IMR-90 (cell line): ENCODE measurements around the gene SOCS6. TPM values are rescaled to one million over a fixed set of nuclear protein-coding genes. Genes with fewer than 3 reads are reported as not detected.

Experiments used
- ATAC-seq: fragments of 200-7000 bp; cut with Tn5 transposase; 2 replicates; pipeline ENCODE4 v1.9.1; 2020; ENCODE audit warnings: low read depth, mild to moderate bottlenecking, moderate library complexity
- BruUV-seq: library from RNA; stranded (reverse); fragments of 400-500 nt; replicated peaks from 2 replicates; lab custom pipeline; 2021; lab: Mats Ljungman, UMichigan
- CTCF ChIA-PET: fragments of 300-600 bp; formaldehyde crosslinking; extraction: SDS; loops from one replicate; lab custom pipeline; 2021; ENCODE audit warnings: antibody characterized with exemption; lab: Yijun Ruan, JAX
- POLR2A ChIA-PET: fragments of 300-600 bp; sonication (Branson Sonifier 250); formaldehyde crosslinking; loops from one replicate; lab custom pipeline; 2022; ENCODE audit warnings: antibody characterized with exemption; ENCODE audit not compliant: unreplicated experiment; lab: Charles Lee
- DNase-seq: peaks from one replicate; pipeline ENCODE4 v3.0.0; 2013
- H2AFZ ChIP-seq: replicated peaks from 2 replicates; pipeline ENCODE3; 2013; ENCODE audit warnings: low read length, mild to moderate bottlenecking; ENCODE audit not compliant: poor library complexity
- H2AK5ac ChIP-seq: 2 replicates; pipeline ENCODE4 v1.6.1; 2013; ENCODE audit warnings: low read depth, low read length, inconsistent platforms
- H2AK9ac ChIP-seq: replicated peaks from 2 replicates; pipeline ENCODE3; 2013; ENCODE audit warnings: mild to moderate bottlenecking, low read depth, low read length, moderate library complexity; ENCODE audit not compliant: poor library complexity
- H2BK120ac ChIP-seq: 2 replicates; pipeline ENCODE4 v1.6.1; 2013; ENCODE audit warnings: low read depth, low read length, inconsistent platforms
- H2BK15ac ChIP-seq: 3 replicates; pipeline ENCODE4 v1.6.1; 2013; ENCODE audit warnings: low read depth, low read length, inconsistent platforms
- H2BK20ac ChIP-seq: 2 replicates; pipeline ENCODE4 v1.6.1; 2013; ENCODE audit warnings: low read depth, mild to moderate bottlenecking, inconsistent platforms, low read length, moderate library complexity
- H2BK5ac ChIP-seq: 2 replicates; pipeline ENCODE4 v1.6.1; 2013; ENCODE audit warnings: mild to moderate bottlenecking, low read depth, low read length, inconsistent platforms; ENCODE audit not compliant: poor library complexity, severe bottlenecking
- H3K14ac ChIP-seq: replicated peaks from 2 replicates; pipeline ENCODE4 v1.6.1; 2013; ENCODE audit warnings: low read depth, low read length, inconsistent platforms
- H3K18ac ChIP-seq: 2 replicates; pipeline ENCODE4 v1.6.1; 2013; ENCODE audit warnings: low read depth, low read length, control low read depth
- H3K23ac ChIP-seq: 2 replicates; pipeline ENCODE4 v1.6.1; 2013; ENCODE audit warnings: low read depth, low read length, inconsistent platforms
- H3K27ac ChIP-seq: 2 replicates; pipeline ENCODE4 v1.5.1; 2013; ENCODE audit warnings: mild to moderate bottlenecking, control low read depth, low read length; ENCODE audit not compliant: insufficient read depth
- H3K27me3 ChIP-seq: 2 replicates; pipeline ENCODE4 v1.6.1; 2013; ENCODE audit warnings: low read length; ENCODE audit not compliant: control insufficient read depth, insufficient read depth
- H3K36me3 ChIP-seq: 2 replicates; pipeline ENCODE4 v1.6.1; 2013; ENCODE audit warnings: low read length, mixed read lengths; ENCODE audit not compliant: control insufficient read depth, insufficient read depth
- H3K4ac ChIP-seq: 2 replicates; pipeline ENCODE4 v1.6.1; 2013; ENCODE audit warnings: low read depth, low read length, inconsistent platforms
- H3K4me1 ChIP-seq: 2 replicates; pipeline ENCODE4 v1.6.1; 2013; ENCODE audit warnings: low read length, mixed read lengths; ENCODE audit not compliant: control insufficient read depth, insufficient read depth
- H3K4me2 ChIP-seq: 2 replicates; pipeline ENCODE4 v1.6.1; 2013; ENCODE audit warnings: low read depth, mild to moderate bottlenecking, control low read depth, low read length, moderate library complexity
- H3K4me3 ChIP-seq: 2 replicates; pipeline ENCODE4 v1.5.1; 2013; ENCODE audit warnings: low read depth, mild to moderate bottlenecking, control low read depth, low read length, moderate library complexity; ENCODE audit not compliant: insufficient read depth
- H3K56ac ChIP-seq: 2 replicates; pipeline ENCODE4 v1.6.1; 2013; ENCODE audit warnings: low read length, inconsistent platforms; ENCODE audit not compliant: insufficient read depth; ENCODE audit errors: extremely low read depth
- H3K79me1 ChIP-seq, 2 experiments: 2 replicates each; pipeline ENCODE4 v1.6.1; 2013; ENCODE audit warnings: low read length in 2 of 2, inconsistent platforms in 1 of 2, low read depth in 1 of 2
- H3K9ac ChIP-seq: 2 replicates; pipeline ENCODE4 v1.6.1; 2013; ENCODE audit warnings: low read depth, low read length, control low read depth
- H3K9me1 ChIP-seq: 2 replicates; pipeline ENCODE4 v1.6.1; 2013; ENCODE audit warnings: low read length, inconsistent platforms; ENCODE audit not compliant: insufficient read depth
- H3K9me3 ChIP-seq: 2 replicates; pipeline ENCODE4 v1.6.1; 2013; ENCODE audit warnings: low read length; ENCODE audit not compliant: control insufficient read depth, insufficient read depth
- H4K20me1 ChIP-seq: 2 replicates; pipeline ENCODE4 v1.6.1; 2013; ENCODE audit warnings: low read length, inconsistent platforms; ENCODE audit not compliant: insufficient read depth
- H4K5ac ChIP-seq: 2 replicates; pipeline ENCODE4 v1.6.1; 2013; ENCODE audit warnings: mild to moderate bottlenecking, low read depth, low read length, control low read depth
- H4K8ac ChIP-seq, 2 experiments: 2 replicates each; pipeline ENCODE4 v1.6.1; 2013; ENCODE audit warnings: low read depth in 2 of 2, low read length in 2 of 2, control low read depth in 1 of 2, inconsistent platforms in 1 of 2
- H4K91ac ChIP-seq: 2 replicates; pipeline ENCODE4 v1.6.1; 2013; ENCODE audit warnings: low read depth, low read length, inconsistent platforms; ENCODE audit not compliant: insufficient read depth
- BHLHE40 ChIP-seq: fragments of 150-350 bp; IDR thresholded peaks from 2 replicates; pipeline ENCODE4 v1.6.1; 2016; ENCODE audit warnings: mild to moderate bottlenecking, low read depth, low read length
- CEBPB ChIP-seq: IDR thresholded peaks from 2 replicates; pipeline ENCODE4 v1.6.1; 2012; ENCODE audit warnings: low read depth, low read length, improper control_type of control experiment
- CHD1 ChIP-seq: IDR thresholded peaks from 2 replicates; pipeline ENCODE4 v1.6.1; 2012; ENCODE audit warnings: low read depth, low read length, improper control_type of control experiment
- MAFK ChIP-seq: IDR thresholded peaks from 2 replicates; pipeline ENCODE4 v1.6.1; 2012; ENCODE audit warnings: low read depth, low read length, improper control_type of control experiment
- MAZ ChIP-seq: IDR thresholded peaks from 2 replicates; pipeline ENCODE4 v1.6.1; 2012; ENCODE audit warnings: low read depth, mild to moderate bottlenecking, low read length, improper control_type of control experiment, moderate library complexity, borderline replicate concordance
- MXI1 ChIP-seq: IDR thresholded peaks from 2 replicates; pipeline ENCODE4 v1.6.1; 2012; ENCODE audit warnings: low read depth, mild to moderate bottlenecking, low read length, moderate library complexity, borderline replicate concordance
- NFE2L2 ChIP-seq: fragments of 150-350 bp; IDR thresholded peaks from 2 replicates; pipeline ENCODE4 v1.6.1; 2016; ENCODE audit warnings: low read depth, mild to moderate bottlenecking, low read length
- POLR2A ChIP-seq: IDR thresholded peaks from 2 replicates; pipeline ENCODE4 v1.6.1; 2012; ENCODE audit warnings: mild to moderate bottlenecking, low read depth, low read length
- RAD21 ChIP-seq: IDR thresholded peaks from 2 replicates; pipeline ENCODE4 v1.6.1; 2012; ENCODE audit warnings: low read length, improper control_type of control experiment
- RCOR1 ChIP-seq: IDR thresholded peaks from 2 replicates; pipeline ENCODE4 v1.6.1; 2012; ENCODE audit warnings: mild to moderate bottlenecking, low read length, improper control_type of control experiment; ENCODE audit not compliant: insufficient replicate concordance
- WGBS, 2 experiments: methylation state at CpG; one replicate each; pipeline versions ENCODE4 v1.1.5 to v1.1.7; 2013; ENCODE audit warnings: missing lambda C conversion rate in 2 of 2; ENCODE audit not compliant: insufficient read length in 1 of 2; ENCODE audit errors: extremely low coverage in 2 of 2; 5-methylcytosine and 5-hydroxymethylcytosine counted together
- dilution Hi-C: fragments of 300-500 bp; cut with HindIII; formaldehyde crosslinking; loops from one replicate; pipeline ENCODE4 v1.14.3; 2018; ENCODE audit warnings: low sequenced_read_pairs; ENCODE audit not compliant: unreplicated experiment
- in situ Hi-C: fragments of 300-500 bp; cut with MboI; formaldehyde crosslinking; loops from 3 replicates; pipeline ENCODE4 v1.14.3; 2019; ENCODE audit warnings: low sequenced_read_pairs, inconsistent platforms, mixed read lengths
- intact Hi-C: fragments of 100-400 bp; cut with micrococcal nuclease; formaldehyde crosslinking; loops from 2 replicates; pipeline ENCODE4 v1.10.0; 2022
- polyA plus RNA-seq, 3 experiments: library from polyadenylated mRNA; depleted of rRNA; stranded (reverse); fragments of >200 nt; gene quantifications; 2 replicates each; pipeline ENCODE4 v1.2.3, GENCODE V29; 2012; ENCODE audit warnings: low replicate concordance in 1 of 3
- total RNA-seq: library from RNA; depleted of rRNA; stranded (reverse); fragments of >200 nt; gene quantifications from 2 replicates; pipeline ENCODE4 v1.2.3, GENCODE V29; 2012
- TF ChIP-seq, protein P1 (sequence below): conservative IDR thresholded peaks from 2 replicates; pipeline ENCODE4 v1.5.1; 2012; ENCODE audit warnings: mild to moderate bottlenecking, low read depth, low read length, improper control_type of control experiment
- TF ChIP-seq, protein P2 (sequence below): fragments of 150-350 bp; IDR thresholded peaks from 2 replicates; pipeline ENCODE4 v1.6.1; 2017; ENCODE audit warnings: mild to moderate bottlenecking, antibody characterized with exemption, low read length, low read depth

Gene SOCS6
- total and polyA plus RNA-seq, 2 of the 4 experiments (the other 2 are of a cell fraction), result 21.3 to 57.4 TPM

DNA sequence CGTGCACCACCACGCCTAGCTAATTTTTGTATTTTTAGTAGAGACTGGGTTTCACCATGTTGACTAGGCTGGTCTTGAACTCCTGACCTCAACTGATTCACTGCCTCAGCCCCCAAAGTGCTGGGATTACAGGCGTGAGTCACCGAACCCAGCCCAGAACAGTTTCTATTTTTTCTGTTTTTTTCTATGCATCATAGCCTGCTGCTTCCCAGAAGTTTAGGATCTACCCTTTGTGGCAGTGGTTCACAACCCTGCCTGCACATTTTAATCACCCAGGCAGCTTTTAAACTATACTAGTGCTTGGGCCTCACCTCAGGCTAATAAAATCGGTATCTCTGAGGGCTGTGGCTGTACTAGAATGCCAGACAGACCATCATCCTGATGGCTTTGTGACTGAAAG lies 39.7 kb upstream of the SOCS6 start:
- no peak overlapping the region for H3K4ac ChIP-seq

More for the DNA sequence above, 39.7 kb upstream of the SOCS6 start:
- Histone ChIP-seq H3K9me3 (no peaks in the 10 kb centered on the region), H3K14ac (no peak overlapping the region), H3K79me1 (no peaks in the 10 kb centered on the region), H2AK9ac (no peak overlapping the region), H4K20me1 (no peaks in the 10 kb centered on the region), H3K36me3 (no peaks in the 10 kb centered on the region), H4K91ac (no peak overlapping the region), H4K5ac (no peak overlapping the region), H3K27ac (no peak overlapping the region), H2BK5ac (no peak overlapping the region), H4K8ac (no peak overlapping the region), H2BK20ac (no peak overlapping the region), H3K9me1 (no peaks in the 10 kb centered on the region), H3K9ac (no peak overlapping the region), H3K4me1 (no peaks in the 10 kb centered on the region), H2BK120ac (no peak overlapping the region; the same call in 1 of the 2 replicates), H2AK5ac (no peak overlapping the region), H3K56ac (no peak overlapping the region), H3K4me2 (no peak overlapping the region), H2AFZ (peak overlapping the region; percentile 61), H3K23ac (no peak overlapping the region), H3K27me3 (no peaks in the 10 kb centered on the region), H3K4me3 (no peak overlapping the region), H3K18ac (no peak overlapping the region), H2BK15ac (no peak overlapping the region)
- TF ChIP-seq, protein P1, sequence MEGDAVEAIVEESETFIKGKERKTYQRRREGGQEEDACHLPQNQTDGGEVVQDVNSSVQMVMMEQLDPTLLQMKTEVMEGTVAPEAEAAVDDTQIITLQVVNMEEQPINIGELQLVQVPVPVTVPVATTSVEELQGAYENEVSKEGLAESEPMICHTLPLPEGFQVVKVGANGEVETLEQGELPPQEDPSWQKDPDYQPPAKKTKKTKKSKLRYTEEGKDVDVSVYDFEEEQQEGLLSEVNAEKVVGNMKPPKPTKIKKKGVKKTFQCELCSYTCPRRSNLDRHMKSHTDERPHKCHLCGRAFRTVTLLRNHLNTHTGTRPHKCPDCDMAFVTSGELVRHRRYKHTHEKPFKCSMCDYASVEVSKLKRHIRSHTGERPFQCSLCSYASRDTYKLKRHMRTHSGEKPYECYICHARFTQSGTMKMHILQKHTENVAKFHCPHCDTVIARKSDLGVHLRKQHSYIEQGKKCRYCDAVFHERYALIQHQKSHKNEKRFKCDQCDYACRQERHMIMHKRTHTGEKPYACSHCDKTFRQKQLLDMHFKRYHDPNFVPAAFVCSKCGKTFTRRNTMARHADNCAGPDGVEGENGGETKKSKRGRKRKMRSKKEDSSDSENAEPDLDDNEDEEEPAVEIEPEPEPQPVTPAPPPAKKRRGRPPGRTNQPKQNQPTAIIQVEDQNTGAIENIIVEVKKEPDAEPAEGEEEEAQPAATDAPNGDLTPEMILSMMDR, result no peak
- TF ChIP-seq MXI1, result no peak
- TF ChIP-seq RCOR1, result no peak
- TF ChIP-seq, protein P2, sequence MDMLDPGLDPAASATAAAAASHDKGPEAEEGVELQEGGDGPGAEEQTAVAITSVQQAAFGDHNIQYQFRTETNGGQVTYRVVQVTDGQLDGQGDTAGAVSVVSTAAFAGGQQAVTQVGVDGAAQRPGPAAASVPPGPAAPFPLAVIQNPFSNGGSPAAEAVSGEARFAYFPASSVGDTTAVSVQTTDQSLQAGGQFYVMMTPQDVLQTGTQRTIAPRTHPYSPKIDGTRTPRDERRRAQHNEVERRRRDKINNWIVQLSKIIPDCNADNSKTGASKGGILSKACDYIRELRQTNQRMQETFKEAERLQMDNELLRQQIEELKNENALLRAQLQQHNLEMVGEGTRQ, result no peak
- no peak for TF ChIP-seq CEBPB
- TF ChIP-seq MAFK, result no peak
- TF ChIP-seq RAD21, result no peak
- no peak for TF ChIP-seq MAZ
- no peak for TF ChIP-seq NFE2L2
- TF ChIP-seq CHD1, result no peak
- no peak for TF ChIP-seq BHLHE40
- no peak for TF ChIP-seq POLR2A
- 80% methylated on average over 2 of the region's 5 CpGs; no CpG with 5 or more reads in 1 of the 2 experiments for WGBS, 2 experiments
- intact Hi-C loops, result no loop called here
- CTCF ChIA-PET, result no interaction called here
- POLR2A ChIA-PET, result no interaction called here
- dilution Hi-C loops, result no loop called here
- BruUV-seq, result no TSS peak
- ATAC-seq (peak; percentile 66), DNase-seq (peak; percentile 61)
- in situ Hi-C loops, result no loop called here
